ENCODE results near the gene PIK3R5.

Gene PIK3R5

DNA sequence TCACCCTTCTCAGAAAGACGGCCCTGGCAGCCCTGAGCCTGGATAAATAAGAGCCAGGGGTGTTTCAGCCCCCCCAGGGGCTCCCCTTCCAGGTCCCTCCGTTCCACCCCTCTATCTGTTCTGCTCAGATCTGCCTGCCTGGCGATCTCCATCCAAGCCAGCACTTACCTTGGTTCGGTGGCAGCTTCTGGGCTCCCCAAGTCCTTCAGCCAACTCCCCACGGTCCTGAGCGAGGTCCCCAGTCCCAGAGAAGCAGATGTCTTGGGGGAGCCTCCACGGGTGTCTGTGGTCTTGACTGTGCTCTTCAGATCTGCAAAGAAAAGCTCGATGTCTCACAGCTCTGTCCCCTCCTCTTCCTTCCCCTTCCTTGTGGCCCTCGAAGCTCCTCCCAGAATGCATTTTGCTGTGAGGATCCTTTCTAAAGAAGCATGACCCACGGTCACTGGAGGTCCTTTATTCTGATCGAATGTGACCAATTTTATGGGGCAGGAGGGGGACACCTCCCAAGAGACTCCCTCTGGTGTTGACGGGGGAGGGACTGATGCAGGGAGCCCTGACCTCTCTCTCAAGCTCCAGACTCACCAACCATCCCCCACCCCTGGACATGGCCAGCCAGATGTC is 98.0 kb downstream of the PIK3R5 start, which contains the start of gene PIK3R6:
TSS of gene PIK3R6 (minus strand) at position 314 of the 621 bp plus-strand sequence. CDS start 17,880 bp downstream, outside the sequence.
- TF ChIP-seq TAF1 (IDR thresholded peaks at IDR 0.05; ENCODE audit: low read depth) (no peak), USF1 (IDR thresholded peaks at IDR 0.05) (no peak), CREB1 (IDR thresholded peaks at IDR 0.05; ENCODE audit: low read depth) (no peak)

GRCh38 chr17:8865811-8866210 is 99.7 kb downstream of the PIK3R5 start:
- TF ChIP-seq EP300 (IDR thresholded peaks at IDR 0.05; ENCODE audit: borderline replicate concordance) (no peak), USF1 (IDR thresholded peaks at IDR 0.05) (no peak), NFIC (IDR thresholded peaks at IDR 0.05) (no peak), TEAD4 (IDR thresholded peaks at IDR 0.05) (no peak), YY1 (IDR thresholded peaks at IDR 0.05; ENCODE audit: low read depth) (no peak), MAX (IDR thresholded peaks at IDR 0.05) (no peak), TAF1 (IDR thresholded peaks at IDR 0.05; ENCODE audit: low read depth) (no peak), CREB1 (IDR thresholded peaks at IDR 0.05; ENCODE audit: low read depth) (no peak), RAD21 (IDR thresholded peaks at IDR 0.05; ENCODE audit: low read depth) (no peak), ZBTB7A (IDR thresholded peaks at IDR 0.05; ENCODE audit: low read depth) (no peak), CEBPB (IDR thresholded peaks at IDR 0.05) (no peak), FOXM1 (IDR thresholded peaks at IDR 0.05; ENCODE audit: borderline replicate concordance, low read depth) (no peak), TCF12 (IDR thresholded peaks at IDR 0.05; ENCODE audit: low read depth) (no peak), EGR1 (IDR thresholded peaks at IDR 0.05) (no peak)
- TF ChIP-seq, protein P1, sequence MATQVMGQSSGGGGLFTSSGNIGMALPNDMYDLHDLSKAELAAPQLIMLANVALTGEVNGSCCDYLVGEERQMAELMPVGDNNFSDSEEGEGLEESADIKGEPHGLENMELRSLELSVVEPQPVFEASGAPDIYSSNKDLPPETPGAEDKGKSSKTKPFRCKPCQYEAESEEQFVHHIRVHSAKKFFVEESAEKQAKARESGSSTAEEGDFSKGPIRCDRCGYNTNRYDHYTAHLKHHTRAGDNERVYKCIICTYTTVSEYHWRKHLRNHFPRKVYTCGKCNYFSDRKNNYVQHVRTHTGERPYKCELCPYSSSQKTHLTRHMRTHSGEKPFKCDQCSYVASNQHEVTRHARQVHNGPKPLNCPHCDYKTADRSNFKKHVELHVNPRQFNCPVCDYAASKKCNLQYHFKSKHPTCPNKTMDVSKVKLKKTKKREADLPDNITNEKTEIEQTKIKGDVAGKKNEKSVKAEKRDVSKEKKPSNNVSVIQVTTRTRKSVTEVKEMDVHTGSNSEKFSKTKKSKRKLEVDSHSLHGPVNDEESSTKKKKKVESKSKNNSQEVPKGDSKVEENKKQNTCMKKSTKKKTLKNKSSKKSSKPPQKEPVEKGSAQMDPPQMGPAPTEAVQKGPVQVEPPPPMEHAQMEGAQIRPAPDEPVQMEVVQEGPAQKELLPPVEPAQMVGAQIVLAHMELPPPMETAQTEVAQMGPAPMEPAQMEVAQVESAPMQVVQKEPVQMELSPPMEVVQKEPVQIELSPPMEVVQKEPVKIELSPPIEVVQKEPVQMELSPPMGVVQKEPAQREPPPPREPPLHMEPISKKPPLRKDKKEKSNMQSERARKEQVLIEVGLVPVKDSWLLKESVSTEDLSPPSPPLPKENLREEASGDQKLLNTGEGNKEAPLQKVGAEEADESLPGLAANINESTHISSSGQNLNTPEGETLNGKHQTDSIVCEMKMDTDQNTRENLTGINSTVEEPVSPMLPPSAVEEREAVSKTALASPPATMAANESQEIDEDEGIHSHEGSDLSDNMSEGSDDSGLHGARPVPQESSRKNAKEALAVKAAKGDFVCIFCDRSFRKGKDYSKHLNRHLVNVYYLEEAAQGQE (IDR thresholded peaks at IDR 0.05; ENCODE audit: low read depth), result no peak

GRCh38 chr17:8865385-8865784 is 100.1 kb downstream of the PIK3R5 start:
- TF ChIP-seq EGR1 (IDR thresholded peaks at IDR 0.05) (no peak), TCF12 (IDR thresholded peaks at IDR 0.05; ENCODE audit: low read depth) (no peak), CREB1 (IDR thresholded peaks at IDR 0.05; ENCODE audit: low read depth) (no peak), FOXM1 (IDR thresholded peaks at IDR 0.05; ENCODE audit: borderline replicate concordance, low read depth) (no peak), CEBPB (IDR thresholded peaks at IDR 0.05) (no peak), TEAD4 (IDR thresholded peaks at IDR 0.05) (no peak), RAD21 (IDR thresholded peaks at IDR 0.05; ENCODE audit: low read depth) (no peak), TAF1 (IDR thresholded peaks at IDR 0.05; ENCODE audit: low read depth) (no peak), USF1 (IDR thresholded peaks at IDR 0.05) (no peak), YY1 (IDR thresholded peaks at IDR 0.05; ENCODE audit: low read depth) (no peak), EP300 (IDR thresholded peaks at IDR 0.05; ENCODE audit: borderline replicate concordance) (no peak), ZBTB7A (IDR thresholded peaks at IDR 0.05; ENCODE audit: low read depth) (no peak), MAX (IDR thresholded peaks at IDR 0.05) (no peak), NFIC (IDR thresholded peaks at IDR 0.05) (no peak)
- TF ChIP-seq, protein P1 (IDR thresholded peaks at IDR 0.05; ENCODE audit: low read depth), result no peak

DNA sequence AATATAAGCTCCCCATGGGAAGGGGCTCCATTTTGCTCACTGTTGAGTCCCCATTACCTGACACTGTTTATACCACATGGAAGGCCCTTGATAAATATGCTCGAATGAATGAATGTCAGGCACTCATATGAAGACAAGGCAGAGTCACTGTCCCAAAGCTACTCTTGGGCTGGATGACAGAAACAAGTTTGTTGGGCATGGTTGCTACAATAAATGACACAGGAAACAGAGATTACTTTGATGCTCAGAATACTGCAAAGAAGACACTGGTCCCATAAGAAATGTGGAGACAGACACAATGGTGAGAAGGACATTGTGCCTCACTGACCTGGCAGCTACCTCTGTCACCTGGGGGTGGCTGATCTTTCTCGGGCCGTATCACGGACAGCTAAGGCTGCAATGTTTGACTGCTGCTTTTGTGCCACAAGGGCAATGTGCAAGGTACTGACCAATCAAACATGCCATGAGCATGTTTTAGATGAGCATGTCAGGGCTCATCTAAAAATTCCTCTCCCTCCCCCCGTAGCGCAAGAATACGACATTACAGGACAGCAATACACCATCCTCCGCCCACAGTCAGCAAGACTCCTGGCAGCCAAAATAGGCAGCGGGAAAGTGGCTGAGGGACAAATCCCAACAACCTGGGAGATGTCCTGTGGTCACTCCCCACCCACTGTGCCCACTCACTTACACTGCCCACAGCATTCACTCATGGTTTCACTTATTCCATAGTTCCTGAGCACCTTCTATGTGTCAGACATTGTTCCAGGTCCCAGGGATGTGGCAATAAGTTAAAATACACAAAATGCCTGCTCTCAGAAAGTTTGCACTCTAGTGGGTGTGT is 103.1 kb downstream of the PIK3R5 start:
- TF ChIP-seq FOXM1 (IDR thresholded peaks at IDR 0.05; ENCODE audit: borderline replicate concordance, low read depth) (no peak), CREB1 (IDR thresholded peaks at IDR 0.05; ENCODE audit: low read depth) (no peak), TCF12 (IDR thresholded peaks at IDR 0.05; ENCODE audit: low read depth) (no peak), ZBTB7A (IDR thresholded peaks at IDR 0.05; ENCODE audit: low read depth) (no peak), NFIC (IDR thresholded peaks at IDR 0.05) (no peak), TEAD4 (IDR thresholded peaks at IDR 0.05) (no peak), EP300 (IDR thresholded peaks at IDR 0.05; ENCODE audit: borderline replicate concordance) (no peak), TAF1 (IDR thresholded peaks at IDR 0.05; ENCODE audit: low read depth) (no peak), EGR1 (IDR thresholded peaks at IDR 0.05) (no peak), USF1 (IDR thresholded peaks at IDR 0.05) (no peak), MAX (IDR thresholded peaks at IDR 0.05) (no peak), CEBPB (IDR thresholded peaks at IDR 0.05) (no peak), YY1 (IDR thresholded peaks at IDR 0.05; ENCODE audit: low read depth) (no peak)
- TF ChIP-seq, protein P1 (IDR thresholded peaks at IDR 0.05; ENCODE audit: low read depth), result no peak

Data from Ishikawa (cell line).